KOPT-K1 (cell line): ENCODE measurements around the gene FOXA1.

Source experiments
- H3K27ac ChIP-seq: fragments of 200-600 bp; sonication (generic); 2 replicates; pipeline ENCODE4 v1.5.1; 2016; ENCODE audit warnings: antibody characterized with exemption, mild to moderate bottlenecking, low read depth, low read length; ENCODE audit not compliant: poor library complexity, severe bottlenecking
- H3K36me3 ChIP-seq: fragments of 200-600 bp; sonication (generic); 2 replicates; pipeline ENCODE4 v1.5.1; 2017; ENCODE audit warnings: antibody characterized with exemption, mild to moderate bottlenecking, low read length, moderate library complexity; ENCODE audit not compliant: insufficient read depth
- H3K9me3 ChIP-seq: fragments of 200-600 bp; sonication (generic); 2 replicates; pipeline ENCODE4 v1.5.1; 2017; ENCODE audit warnings: antibody characterized with exemption, low read length, mild to moderate bottlenecking; ENCODE audit not compliant: insufficient read depth, poor library complexity, severe bottlenecking

Gene FOXA1

DNA sequence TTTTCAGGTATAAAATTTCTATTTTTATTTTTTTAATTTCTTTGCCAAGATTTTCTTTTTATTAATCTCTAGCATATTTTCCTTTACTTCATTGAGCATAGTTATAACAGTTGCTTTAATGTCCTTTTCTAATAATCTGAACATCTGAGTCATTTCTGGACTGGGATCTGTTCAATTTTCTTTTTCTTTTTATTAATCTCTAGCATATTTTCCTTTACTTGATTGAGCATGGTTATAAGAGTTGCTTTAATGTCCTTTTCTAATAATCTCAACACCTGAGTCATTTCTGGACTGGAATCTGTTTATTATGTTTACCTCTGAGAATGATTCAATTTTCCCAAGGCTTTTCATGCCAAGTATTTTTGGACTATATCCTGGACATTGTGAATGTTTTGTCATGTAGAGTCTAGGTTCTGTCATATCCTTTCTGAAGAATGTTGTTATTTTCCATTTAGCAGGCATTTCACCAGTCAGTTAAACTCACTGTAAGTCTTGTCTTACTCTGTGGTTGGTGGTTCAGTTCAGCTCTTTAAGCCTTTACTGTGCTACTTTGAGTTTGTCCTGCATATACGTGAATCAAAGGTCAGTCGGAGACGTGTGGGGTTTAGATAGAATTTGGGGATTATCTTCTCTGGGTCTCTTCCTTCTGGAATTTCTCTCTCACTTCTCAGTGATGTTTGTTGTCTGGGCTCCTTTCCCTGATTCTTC is 20.7 kb upstream of the FOXA1 start:
- Histone ChIP-seq H3K9me3 (peaks cover 18% of the 10 kb centered on the region), H3K36me3 (no peaks in the 10 kb centered on the region)

DNA sequence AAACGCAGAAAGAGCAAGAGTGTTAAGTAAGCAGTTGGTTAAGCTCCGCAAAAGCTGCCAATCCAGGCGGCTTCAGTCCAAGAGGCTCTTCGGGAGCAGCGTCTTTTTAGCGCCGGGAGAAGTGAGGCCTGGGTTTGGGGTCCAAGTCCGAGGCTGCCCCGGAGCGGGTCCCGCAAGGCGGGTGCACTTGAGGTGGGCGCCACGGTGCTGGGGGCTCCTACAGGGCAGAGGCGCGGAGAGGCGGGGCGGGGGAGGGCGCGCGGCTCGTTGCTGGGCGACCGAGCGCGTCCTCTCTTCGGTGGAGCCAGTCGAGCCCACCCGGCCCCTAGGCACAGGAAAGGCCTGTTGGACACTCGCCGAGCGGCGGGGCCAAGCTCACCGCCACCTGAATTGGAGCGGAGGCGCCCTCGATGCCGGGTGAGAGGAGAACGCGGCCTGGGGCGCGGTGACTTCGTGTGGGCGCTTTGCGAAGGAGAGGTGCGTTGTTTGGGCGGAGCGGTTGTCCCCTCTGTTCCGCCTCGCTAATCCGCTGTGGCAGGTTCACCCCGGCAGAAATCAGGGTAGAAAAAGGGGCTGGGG is 16.0 kb upstream of the FOXA1 start:
- Histone ChIP-seq H3K9me3 (peaks cover 15% of the 10 kb centered on the region), H3K27ac (no peak overlapping the region), H3K36me3 (no peaks in the 10 kb centered on the region)

More for the DNA sequence above, 20.7 kb upstream of the FOXA1 start:
- no peak overlapping the region for H3K27ac ChIP-seq

DNA sequence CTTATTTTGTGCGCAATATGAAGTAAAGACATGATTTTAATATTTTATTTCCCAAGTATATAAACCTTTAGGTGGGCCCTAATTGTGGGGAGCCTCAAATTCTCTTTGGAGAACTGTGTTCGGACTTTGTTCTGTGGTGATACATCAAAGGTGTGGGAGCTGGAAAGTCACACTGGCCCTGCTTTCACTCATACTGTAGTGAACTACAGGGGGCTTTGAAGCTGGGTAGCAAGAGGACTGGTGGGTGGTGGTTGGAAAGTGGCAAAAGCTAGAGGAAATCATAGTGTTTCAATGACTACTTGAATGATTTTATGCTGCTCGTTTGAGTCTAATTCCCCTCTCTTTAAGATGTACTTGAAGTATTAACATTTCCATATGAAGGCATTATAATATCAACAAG is 13.6 kb upstream of the FOXA1 start:
- Histone ChIP-seq H3K36me3 (no peaks in the 10 kb centered on the region), H3K27ac (no peak overlapping the region), H3K9me3 (no peaks in the 10 kb centered on the region)

DNA sequence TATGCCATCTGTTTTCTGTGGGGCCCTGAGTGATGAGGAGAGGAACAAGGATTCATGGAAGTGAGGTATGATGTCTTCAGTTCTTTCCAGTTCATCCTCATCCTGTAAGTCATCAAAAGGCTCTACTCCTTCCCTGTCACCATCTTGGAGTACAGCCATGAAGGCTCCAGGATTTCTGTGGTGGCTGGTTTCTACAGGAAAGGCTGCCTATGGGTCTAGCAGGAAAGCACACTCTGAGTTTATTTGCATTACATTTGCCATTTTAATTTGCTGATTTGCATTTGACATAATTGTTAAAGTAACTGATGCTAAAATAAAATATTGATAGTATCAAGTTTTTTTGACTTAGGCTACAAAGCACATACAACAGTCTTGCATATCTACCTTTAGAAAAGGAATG is 11.6 kb upstream of the FOXA1 start:
- H3K9me3 ChIP-seq = no peaks in the 10 kb centered on the region
- H3K36me3 ChIP-seq = no peaks in the 10 kb centered on the region
- no peak overlapping the region for H3K27ac ChIP-seq

DNA sequence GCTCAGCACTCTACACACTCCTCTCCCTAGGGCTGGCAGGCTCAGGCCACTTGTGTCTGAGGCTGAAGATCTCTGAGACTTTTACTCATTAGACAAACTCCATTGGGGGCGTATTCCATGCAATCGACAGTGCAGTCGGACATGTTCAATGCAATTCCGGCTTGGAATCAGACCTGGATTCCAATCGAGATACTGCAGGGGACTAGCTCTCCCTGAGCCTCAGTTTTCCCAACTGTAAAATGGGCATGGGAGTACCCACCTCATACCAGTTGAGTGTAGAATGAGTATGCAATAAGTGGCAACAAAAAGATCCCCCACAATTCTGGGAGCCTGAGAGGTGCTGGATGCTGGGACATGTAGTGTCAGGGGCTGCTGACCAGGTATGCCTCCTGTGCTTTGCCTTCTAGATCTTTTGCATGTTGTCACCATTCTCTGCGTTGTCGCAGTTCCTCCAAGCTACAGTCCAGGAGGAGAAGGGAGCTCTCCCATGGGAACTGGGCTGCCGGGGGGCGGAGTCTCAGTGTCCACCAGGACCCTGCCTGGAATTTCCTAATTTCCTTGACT is 8.7 kb upstream of the FOXA1 start:
- no peak overlapping the region for H3K27ac ChIP-seq
- peaks cover 7% of the 10 kb centered on the region for H3K9me3 ChIP-seq
- no peaks in the 10 kb centered on the region for H3K36me3 ChIP-seq

DNA sequence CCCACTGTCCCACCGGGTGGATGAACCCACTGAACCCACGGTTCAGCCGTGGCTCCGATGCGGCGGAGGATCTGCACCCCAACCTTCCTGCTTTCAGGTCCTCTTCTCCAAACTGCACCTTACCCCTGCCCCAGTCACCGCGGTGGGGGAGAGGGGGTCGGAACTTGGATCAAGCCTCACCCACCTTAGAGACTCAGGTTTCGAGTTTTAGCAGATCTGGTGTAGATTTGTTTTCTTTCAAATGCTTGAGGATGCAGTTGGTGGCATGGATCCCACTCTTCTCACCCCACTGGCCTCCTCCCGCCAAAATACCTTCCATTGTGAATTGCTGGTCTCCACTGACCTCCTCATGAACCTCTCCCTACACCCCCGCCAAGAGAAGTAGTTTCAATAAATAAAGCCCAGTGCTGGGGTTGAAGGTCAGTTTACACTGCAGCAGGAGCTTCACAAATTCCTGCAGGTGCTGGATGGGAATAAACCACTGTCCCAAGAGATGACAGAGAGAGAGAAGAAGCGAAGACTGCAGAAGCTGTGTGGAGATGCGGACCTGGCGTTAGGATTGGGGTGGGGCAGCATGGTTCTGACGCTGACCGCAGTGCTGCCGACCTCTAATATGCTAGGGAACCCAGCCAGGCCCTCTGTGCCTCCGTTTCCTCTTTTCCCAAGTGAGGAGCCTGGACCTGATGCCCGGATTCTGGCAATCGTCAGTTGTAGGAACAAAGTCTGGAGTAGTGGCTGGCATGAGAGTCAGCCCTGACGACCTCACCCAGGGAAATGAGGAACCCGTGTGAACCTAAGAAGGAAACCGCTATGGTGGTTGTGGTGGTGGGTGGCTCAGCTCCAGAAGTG is 7.8 kb upstream of the FOXA1 start:
- H3K36me3 ChIP-seq = no peaks in the 10 kb centered on the region
- H3K27ac ChIP-seq = no peak overlapping the region
- peaks cover 7% of the 10 kb centered on the region for H3K9me3 ChIP-seq

DNA sequence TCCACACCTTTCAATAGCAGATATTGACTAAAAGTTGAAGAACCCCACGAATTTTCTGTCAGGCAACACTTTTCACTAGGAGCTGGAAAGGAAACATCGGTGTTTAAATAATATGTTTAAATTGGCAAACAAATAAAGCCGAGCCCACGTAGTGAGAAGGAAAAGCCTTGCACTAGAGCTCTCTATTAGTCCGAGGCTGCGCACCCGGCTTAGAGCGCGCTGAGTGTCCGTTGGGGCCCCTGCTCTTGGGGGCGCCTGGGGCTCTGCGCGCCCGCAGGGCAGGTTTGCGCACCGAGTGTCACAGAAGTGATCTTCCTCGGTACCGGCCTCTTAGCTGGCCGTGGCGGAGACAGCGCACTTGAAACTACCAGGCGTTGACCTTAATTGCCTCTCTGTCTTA is 6.8 kb upstream of the FOXA1 start:
- Histone ChIP-seq H3K36me3 (no peaks in the 10 kb centered on the region), H3K9me3 (peaks cover 7% of the 10 kb centered on the region), H3K27ac (no peak overlapping the region)

DNA sequence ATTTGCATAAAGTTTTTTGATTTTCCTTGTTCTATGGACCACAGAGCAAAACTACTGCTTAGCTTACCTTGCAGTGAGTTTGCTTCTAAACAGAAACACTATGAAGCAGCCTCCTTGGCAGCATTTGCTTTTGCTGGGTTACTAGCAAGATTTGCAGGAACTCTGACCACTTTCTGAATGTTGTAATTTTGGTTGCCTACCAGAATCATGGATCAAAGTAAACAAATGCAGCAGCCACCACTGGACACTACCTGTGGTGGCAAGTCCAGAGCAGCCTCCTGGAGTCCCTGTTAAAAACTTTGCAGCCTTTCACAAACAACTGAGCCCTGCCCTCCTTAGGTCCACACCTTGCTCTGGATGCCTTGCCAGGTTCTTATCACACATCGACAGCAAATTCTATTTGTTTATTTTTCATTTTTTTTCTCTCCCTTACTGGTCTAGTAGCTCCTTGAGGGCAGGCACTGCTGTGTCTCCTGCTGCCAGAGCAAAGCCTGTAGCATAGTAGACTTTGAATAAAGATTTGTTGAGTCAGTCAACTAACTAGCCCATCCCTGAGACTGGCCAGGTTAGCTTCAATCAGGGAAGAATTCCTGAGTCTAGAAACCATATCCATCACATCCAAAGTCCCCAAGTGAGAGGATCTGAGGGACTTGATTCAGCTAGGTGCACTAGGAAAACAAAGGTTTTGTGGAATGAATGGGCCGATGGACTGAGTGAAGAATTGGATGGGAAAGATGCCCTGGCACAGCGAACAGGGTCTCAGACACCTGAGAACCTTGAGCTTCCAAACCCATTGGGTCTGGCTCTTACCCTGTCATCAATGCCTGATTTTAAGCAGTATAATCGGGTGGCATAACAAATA is 6.1 kb upstream of the FOXA1 start:
- Histone ChIP-seq H3K36me3 (no peaks in the 10 kb centered on the region), H3K27ac (no peak overlapping the region), H3K9me3 (peaks cover 9% of the 10 kb centered on the region)

DNA sequence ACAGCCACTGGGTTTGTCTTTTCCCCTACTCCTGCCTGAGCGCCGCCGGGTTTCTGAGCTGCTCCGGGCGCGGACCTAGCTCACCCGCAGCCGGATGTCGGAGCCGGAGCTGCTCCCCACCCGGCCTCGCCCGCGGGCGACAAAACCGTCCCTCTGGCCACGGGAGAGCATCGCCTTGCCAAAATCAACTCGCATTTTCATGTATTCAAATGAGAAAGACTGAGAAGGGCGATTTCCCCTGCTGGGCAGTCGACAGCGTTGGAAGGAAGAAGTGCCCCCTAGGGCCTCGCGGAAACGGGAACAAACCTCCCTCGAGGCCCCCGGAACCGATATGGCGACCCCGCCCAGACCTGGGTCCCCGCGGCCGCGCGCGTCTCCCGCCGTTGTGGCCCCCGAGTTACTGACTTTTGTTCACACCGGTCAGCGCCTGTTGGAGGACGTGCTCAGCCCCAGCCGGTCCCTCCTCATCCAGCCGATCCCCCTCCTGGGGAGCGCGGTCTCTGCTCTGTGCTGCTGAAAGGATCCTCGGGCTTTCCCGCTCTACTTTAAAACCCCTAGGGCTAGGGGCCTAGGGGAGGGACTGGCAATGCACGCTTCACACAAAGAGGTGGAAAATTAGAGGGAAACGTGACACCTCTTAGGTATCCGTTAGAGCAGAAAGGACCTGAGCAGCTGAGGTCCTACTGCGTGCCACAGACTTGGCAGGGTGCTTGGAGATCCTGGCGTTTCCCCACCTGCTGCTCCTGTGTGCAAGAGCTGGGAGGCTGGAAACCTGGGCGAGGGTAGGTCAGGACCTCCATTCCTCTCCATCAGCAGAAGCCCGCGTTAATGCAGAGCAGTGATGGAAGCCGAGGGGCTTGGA is 4.7 kb upstream of the FOXA1 start:
- no peak overlapping the region for H3K27ac ChIP-seq
- H3K36me3 ChIP-seq = no peaks in the 10 kb centered on the region
- H3K9me3 ChIP-seq = peaks cover 16% of the 10 kb centered on the region

DNA sequence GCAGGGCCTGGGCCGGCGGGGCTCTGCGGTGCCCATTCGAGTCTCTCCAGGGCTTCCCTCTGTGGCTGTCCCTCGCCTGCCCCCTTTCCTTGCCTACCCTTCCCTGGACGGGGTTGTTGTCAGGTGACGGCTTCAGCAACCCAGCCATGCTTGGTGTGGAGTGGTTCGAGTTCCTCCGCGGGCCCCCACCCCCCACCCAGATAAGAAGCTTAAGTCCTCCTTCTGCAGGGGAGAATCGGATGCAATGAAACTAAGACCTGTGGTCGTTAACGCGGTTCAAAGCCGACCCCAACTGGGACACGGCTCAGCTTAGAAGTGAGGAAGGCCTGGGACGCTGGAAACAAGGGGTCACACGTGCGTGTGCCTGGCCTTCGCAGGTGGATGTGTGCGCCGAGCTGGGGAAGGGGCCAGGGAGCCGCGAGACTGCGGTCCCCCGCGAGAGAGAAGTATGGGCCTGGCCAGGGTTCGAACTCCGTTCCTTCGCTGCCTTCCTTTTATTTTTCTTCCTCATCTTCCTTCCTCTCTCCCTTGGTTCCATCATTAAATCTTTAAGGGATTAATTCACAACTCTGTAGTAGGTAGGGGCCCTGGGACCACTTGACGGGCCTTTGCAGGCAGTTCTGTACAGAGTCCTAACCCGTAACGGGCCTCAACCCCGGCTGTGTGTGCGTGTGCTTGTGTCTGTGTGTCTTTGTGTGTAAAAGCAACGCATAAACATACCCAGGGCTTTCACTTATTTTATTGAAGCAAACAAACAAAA is 3.9 kb upstream of the FOXA1 start:
- Histone ChIP-seq H3K36me3 (no peaks in the 10 kb centered on the region), H3K9me3 (peaks cover 16% of the 10 kb centered on the region), H3K27ac (no peak overlapping the region)

DNA sequence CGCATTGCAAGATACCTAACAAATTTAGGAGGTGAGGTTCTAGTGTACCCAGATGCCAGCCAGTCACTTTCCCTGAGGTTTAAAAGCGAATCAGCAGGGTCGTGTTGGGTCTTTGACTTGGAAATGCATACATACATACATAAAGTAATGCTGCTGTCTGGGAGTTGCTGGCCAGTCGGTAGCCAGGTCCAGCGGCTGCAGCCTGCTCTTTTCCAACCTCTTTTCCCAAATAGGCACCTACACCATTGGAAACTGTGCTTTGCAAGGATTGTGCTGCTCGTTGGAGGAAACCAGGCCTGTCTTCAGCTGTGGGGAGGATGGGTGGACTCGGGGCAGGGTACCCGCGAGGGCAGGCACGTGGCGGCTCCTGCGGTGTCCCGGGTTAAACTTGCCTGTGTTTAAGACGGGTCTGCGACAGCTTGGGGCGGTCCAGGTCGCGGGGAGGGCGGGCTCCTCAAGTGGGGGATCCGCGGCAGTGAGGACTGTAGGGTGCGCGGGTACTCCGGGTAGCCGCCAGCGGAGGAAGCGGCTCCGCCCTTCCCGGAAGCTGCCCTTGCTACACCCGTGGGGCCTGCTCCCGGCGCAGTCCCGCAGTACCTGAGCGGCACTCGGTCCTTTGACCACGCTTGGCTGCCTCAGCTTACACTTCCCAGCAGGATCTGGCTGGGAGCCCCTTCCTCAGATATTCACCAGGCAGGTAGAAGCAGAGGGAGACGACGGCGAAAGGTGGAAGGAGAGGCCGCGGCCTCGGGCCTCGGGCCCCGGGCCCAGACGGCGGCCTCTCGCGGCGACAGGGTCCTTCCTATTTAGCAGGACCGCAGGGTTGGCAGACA is 3.1 kb upstream of the FOXA1 start:
- no peak overlapping the region for H3K27ac ChIP-seq
- H3K9me3 ChIP-seq = peaks cover 16% of the 10 kb centered on the region
- no peaks in the 10 kb centered on the region for H3K36me3 ChIP-seq

DNA sequence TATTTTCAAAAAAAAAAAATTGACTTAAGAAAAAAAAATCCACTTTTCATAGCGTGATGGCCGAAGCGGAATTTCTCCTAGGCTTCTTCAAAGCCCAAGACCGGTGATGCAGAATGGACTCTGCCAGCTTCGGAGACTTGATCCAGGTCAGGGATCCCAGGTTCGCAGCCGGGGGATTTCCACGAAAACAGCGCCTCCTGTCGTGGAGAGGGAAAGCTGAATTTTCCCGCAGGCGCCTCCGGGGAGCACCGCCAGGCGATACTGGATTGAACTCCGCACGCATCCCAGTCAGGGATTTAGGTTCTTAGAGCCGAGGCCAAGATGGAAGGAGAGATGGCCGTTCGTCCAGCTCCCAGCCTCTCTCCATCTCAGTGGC is 2.5 kb upstream of the FOXA1 start:
- H3K27ac ChIP-seq = no peak overlapping the region
- no peaks in the 10 kb centered on the region for H3K36me3 ChIP-seq
- peaks cover 16% of the 10 kb centered on the region for H3K9me3 ChIP-seq
